ENCODE data around the gene FMNL1. TPM values are rescaled to one million over a fixed set of nuclear protein-coding genes. Genes with fewer than 3 reads are reported as not detected.
"Not testable (repeated sequence)": the region's sequence is repeated elsewhere in the genome, so short reads cannot be mapped to it uniquely, and the experiment has no call there.

Gene FMNL1, protein sequence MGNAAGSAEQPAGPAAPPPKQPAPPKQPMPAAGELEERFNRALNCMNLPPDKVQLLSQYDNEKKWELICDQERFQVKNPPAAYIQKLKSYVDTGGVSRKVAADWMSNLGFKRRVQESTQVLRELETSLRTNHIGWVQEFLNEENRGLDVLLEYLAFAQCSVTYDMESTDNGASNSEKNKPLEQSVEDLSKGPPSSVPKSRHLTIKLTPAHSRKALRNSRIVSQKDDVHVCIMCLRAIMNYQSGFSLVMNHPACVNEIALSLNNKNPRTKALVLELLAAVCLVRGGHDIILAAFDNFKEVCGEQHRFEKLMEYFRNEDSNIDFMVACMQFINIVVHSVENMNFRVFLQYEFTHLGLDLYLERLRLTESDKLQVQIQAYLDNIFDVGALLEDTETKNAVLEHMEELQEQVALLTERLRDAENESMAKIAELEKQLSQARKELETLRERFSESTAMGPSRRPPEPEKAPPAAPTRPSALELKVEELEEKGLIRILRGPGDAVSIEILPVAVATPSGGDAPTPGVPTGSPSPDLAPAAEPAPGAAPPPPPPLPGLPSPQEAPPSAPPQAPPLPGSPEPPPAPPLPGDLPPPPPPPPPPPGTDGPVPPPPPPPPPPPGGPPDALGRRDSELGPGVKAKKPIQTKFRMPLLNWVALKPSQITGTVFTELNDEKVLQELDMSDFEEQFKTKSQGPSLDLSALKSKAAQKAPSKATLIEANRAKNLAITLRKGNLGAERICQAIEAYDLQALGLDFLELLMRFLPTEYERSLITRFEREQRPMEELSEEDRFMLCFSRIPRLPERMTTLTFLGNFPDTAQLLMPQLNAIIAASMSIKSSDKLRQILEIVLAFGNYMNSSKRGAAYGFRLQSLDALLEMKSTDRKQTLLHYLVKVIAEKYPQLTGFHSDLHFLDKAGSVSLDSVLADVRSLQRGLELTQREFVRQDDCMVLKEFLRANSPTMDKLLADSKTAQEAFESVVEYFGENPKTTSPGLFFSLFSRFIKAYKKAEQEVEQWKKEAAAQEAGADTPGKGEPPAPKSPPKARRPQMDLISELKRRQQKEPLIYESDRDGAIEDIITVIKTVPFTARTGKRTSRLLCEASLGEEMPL
- total RNA-seq, result 100 to 1,000 TPM; 233 to 243 TPM

DNA sequence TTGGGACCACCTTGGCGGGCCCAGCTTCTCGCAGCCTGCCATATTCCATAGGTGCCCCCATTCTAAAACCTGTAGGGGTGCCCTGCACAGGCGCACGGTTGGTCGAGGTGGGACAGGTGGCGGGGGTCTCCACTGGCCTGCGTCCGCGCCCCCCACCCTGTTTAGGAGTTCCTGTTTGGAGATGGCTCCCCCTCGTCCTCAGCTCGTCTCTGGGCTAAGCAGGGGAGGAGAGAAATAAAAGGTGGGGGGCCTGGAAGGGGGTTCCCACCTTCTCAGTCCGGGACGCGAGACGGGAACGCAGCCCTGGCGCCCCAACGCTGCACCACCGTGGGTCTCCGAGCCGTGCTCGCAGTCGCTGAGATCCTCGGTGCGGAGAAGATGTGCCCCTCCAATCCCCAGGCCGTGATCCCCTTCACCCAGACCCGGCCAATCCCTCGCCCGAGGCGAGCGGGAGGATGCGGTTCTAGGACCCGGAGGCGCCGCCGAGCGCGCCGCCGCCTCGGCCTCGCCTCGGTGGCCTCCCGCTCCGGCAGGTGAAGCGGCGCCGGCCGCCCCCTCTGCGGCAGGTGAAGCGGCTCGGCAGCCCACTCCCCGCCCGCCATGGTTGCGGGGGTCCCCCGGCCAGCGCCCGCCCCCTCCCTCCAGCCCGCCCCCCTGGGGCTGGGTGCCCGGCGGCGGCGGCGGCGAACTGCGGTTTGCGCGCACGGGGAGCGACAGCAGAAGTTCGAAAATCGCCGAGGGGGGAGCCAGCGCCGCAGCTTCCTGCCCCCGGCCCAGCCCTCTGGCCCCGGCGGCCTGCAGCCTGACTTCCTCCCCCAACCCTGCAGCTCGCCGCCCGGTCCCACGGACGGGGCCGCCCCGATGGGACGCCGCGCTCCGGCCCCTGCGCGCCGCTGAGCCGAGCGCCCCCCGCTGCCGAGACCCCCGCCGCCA is at the start of gene FMNL1:
FMNL1 (plus strand) TSS at position 805 of the 933 bp plus-strand sequence. CDS start 240 bp downstream, outside the sequence.
- CTCF ChIA-PET, result interaction anchor here (0.5 to 12.4 kb wide), 8 partner anchors 17 to 163 kb away, joined by 3 to 366 read pairs (median 24); partner anchors contain the start of genes ACBD4 and MAP3K14
- POLR2A ChIA-PET, result interaction anchor here (0.6 to 3.0 kb wide), 8 partner anchors 8 to 93 kb away, joined by 3 to 17 read pairs (median 3); no protein-coding TSS in a partner anchor

DNA sequence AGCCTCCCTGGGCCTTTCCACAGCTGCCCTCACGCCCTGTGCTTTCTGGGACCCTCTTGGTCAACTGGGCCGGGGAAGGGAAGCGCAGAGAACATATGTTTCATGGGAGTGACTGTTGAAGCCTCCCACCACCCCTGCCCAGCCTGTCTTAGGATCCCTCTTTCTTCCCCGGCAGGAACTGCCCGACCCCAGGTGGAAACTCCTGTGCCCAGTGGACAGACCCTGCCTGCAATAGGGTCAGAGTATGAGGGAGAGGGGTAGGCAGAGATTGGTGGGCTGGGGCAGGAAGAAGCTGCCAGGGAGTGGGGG is 49.5 kb upstream of the FMNL1 start:
- POLR2A ChIA-PET, result interaction anchor here (0.6 to 2.2 kb wide), 5 partner anchors 11 to 1014 kb away, joined by 3 to 13 read pairs (median 8); partner anchors contain the start of genes HEXIM1 and HEXIM2
- CTCF ChIA-PET, result interaction anchor here (1.1 to 3.3 kb wide), 4 partner anchors 23 to 43 kb away, joined by 3 to 20 read pairs (median 16); partner anchors contain the start of genes ACBD4 and HEXIM1

DNA sequence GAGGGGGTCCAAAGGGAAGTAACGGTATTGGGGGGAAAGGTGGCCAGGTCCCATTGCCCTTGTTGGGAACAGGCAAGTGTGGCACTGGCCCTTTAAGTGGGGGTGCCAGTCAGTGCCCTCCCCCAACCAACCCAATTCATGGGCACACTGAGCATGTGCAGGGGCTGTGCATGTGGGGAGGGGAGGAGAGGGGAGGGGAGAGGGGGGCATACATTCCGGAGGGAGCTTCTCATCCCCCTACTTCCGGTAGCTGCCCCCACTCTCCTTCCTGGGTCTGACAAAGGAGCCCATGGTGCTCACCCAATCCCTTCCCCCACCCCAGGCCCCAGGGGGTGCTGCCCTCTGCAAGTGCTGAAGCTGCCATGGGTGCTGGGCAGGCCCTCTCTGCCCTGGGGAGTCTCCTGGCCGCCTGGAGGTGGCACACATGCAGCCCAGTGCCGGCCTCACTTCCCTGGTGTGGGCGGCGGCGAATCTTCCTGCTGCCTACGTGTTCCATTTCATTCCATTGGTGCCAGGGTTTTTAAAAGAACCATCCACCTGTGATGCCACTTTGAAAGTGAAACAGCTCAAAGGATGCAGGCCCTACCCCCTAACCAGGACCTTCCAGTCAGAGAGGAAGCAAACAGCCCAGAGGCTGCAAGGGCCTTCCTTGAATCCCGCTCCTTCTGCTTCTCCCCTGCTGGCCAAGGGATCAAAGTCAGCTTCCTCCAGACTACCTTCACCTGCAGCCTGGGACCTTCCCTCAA is 49.0 kb upstream of the FMNL1 start:
- ChIA-PET POLR2A (interaction anchor here (0.6 to 2.2 kb wide), 4 partner anchors 12 to 1015 kb away, joined by 3 to 13 read pairs (median 8); partner anchors contain the start of genes HEXIM1 and HEXIM2), CTCF (interaction anchor here (0.8 to 3.3 kb wide), 6 partner anchors 11 to 53 kb away, joined by 3 to 20 read pairs (median 10); partner anchors contain the start of genes ACBD4, HEXIM1 and HEXIM2)

DNA sequence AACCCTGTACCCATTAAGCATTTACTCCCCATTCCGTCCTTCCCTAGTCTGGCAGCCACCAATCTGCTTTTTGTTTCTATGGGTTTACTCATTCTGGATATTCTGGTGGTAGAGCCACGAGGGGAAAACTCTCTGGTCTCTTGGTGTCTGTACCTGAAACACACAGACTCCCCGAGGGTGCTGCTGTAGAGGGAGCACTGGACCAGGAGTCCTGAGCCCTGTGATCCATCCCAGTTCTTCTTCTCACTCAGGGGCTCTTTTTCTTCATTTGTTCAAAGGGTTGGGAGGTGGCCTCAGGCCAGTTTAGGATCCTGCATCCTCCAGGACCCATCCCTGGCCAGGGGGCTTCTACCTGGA is 45.9 kb upstream of the FMNL1 start:
- ChIA-PET POLR2A (no interaction called here), CTCF (interaction anchor here (0.6 to 2.5 kb wide), 6 partner anchors 19 to 43 kb away, joined by 3 to 8 read pairs (median 4); partner anchors contain the start of gene ACBD4)

DNA sequence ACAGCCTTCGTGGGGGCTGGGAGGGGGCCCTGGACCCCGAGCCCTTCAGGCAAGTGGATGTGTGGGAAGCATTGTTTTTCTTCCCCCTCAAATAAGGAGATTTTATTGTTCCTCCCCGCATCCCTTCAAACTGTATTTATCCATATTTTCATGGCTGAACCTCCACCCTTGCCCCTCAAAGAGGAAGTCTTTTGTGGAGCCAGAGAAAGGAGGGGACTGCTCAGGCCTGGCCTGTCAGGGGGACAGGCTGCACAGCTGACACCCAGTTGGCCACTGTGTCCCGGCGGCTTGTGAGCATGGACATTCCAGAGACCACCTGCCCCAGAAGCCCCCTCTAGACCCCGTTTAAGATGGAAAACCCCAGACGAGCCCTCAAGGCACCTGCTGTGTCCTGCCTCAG is 44.1 kb upstream of the FMNL1 start:
- POLR2A ChIA-PET, result interaction anchor here (0.6 kb wide), 1 partner anchor 92 kb away, joined by 3 read pairs; no protein-coding TSS in a partner anchor
- CTCF ChIA-PET, result no interaction called here

DNA sequence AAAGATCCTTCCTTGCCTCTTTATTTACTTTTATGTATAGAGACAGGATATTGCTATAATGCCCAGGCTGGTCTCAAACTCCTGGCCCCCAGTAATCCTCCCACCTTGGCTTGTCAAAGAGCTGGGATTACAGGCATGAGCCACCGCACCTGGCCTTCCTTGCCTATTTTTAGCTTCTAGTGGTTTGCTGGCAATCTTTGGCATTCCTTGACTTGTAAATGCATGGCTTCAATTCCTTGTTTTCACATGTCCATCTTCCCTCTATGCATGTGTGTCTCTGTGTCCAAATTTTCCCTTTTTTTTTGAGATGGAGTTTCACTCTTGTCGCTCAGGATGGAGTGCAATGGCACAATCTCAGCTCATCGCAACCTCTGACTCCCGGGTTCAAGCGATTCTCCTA is 37.5 kb upstream of the FMNL1 start:
- POLR2A ChIA-PET, result no interaction called here
- CTCF ChIA-PET, result no interaction called here

DNA sequence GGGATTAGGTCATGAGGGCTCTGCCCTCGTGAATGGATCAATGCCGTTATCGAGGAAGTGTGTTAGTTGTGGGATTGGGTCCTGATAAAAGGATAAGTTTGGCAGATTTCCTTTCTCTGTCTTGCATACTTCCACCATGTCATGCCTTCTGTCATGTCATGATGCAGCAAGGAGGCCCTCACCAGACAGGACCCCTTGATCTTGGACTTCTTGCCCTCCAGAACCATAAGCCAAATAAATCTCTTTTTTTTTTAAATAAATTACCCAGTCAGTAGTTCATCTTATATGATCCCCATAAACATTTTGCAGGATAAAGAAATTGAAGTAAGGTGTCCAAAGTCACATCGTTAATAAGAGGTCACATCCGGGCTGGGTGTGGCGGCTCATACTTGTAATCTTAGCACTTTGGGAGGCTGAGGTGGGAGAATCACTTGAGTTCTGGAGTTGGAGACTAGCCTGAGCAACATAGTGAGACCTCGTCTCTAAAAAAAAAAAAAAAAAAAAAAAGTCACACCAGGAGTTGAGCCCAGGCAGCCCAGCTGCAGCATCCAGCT is 34.8 kb upstream of the FMNL1 start:
- POLR2A ChIA-PET, result no interaction called here

DNA sequence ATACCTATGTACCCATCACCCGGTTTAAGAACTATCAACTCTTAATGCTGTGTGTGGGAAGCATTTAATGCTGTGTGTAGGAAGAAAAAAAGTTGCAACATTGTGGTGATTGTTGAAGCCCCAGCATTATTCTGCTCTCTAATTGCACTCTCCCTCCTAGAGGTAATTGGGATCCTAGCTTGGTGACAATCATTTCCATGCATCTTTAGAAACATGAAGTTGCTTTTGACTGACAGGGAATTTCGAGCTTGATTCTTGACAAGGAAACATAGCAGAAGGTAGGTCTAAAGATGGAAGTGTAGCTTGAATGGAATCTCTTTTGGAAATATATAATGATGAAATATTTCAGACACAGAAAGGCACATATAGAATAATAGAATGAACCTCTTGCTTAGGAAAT is 32.7 kb upstream of the FMNL1 start:
- POLR2A ChIA-PET, result no interaction called here
- CTCF ChIA-PET, result interaction anchor here (5.0 kb wide), 1 partner anchor 54 kb away, joined by 30 read pairs; the partner anchor contains the start of gene ACBD4

More for the DNA sequence above, 34.8 kb upstream of the FMNL1 start:
- CTCF ChIA-PET, result interaction anchor here (0.7 to 5.0 kb wide), 5 partner anchors 11 to 156 kb away, joined by 3 to 30 read pairs (median 5); partner anchors contain the start of gene ACBD4

DNA sequence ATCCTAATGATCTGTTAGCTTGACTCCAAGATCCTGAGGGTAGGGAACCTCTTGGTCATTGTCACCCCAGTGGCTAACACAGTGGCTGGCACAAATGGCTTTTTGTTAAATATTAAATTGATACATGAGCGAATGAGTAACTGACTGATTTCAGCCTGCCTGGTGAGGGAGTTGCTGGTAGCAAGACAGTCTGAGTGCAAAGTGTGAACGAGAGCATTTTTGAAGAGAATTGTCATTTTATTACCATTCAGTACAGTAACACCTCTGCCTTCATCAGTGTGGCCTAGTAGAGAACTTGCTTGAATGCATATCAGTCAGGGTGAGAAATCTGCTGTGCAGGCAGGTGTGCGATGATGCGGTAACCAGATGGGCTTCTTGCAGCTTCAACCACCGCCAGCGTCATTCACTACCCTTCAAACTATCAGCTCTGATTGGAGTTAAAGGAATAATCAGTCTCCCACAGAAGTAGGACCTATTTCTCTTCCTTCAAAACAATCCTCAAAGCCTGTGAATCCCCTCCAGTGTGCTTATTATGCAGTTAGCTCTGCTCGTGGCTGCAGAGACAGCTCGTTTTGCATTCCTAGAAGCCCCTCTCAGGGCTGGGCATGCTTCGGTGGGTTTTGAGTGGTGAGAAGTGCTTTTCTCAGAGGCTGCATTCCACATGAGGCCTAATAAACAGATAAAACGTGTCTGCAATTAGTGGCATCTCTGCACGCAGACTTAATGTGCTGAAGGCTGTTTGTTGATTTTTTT is 31.0 kb upstream of the FMNL1 start:
- POLR2A ChIA-PET, result interaction anchor here (0.7 kb wide), 1 partner anchor 269 kb away, joined by 3 read pairs; no protein-coding TSS in a partner anchor
- CTCF ChIA-PET, result interaction anchor here (1.0 to 5.0 kb wide), 2 partner anchors 55 to 91 kb away, joined by 3 to 30 read pairs; partner anchors contain the start of gene ACBD4

DNA sequence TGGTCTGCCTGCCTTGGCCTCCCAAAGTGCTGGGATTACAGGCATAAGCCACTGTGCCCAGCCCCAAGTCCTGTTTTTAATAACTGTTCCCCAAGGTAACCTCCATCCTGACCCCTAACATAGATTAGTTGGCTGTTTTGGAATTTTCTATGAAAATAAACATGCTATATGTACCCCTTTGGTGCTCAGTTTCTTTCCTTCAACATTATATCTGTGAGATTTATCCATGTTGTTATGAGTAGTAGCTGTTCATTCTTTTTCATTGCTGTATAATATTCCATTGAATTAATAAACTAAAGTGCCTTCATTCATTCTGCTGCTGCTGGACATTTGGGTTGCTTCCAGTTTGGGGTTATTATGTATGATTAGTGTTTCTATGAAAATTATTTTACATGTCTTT is 26.3 kb upstream of the FMNL1 start:
- ChIA-PET POLR2A (no interaction called here), CTCF (interaction anchor here (0.6 to 1.7 kb wide), 5 partner anchors 19 to 60 kb away, joined by 3 to 17 read pairs (median 3); partner anchors contain the start of genes ACBD4 and HEXIM2)

DNA sequence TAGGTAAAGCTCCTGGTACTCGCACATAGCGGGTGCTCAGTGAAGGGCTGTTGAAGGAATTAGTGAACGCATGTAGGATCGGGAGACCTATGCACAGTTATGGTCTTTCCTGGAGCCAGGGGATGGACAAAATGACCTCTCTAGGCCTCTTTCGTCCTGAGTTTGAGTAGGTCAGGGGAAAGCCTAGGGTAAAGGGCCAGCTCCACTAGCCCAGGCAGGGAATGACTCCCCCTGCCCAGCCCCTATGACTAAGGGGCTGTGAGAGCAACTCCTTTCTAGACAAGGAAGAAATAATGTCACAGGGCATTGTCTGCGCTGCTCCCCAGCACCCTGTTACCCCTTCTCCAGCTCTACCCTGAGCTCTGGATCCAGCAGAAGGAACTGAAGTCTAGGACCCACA is 24.6 kb upstream of the FMNL1 start:
- ChIA-PET POLR2A (interaction anchor here (1.1 to 2.2 kb wide), 2 partner anchors 48 to 62 kb away, joined by 6 to 10 read pairs; partner anchors contain the start of genes ACBD4 and HEXIM1), CTCF (interaction anchor here (0.5 to 8.8 kb wide), 32 partner anchors 10 to 258 kb away, joined by 3 to 136 read pairs (median 4); partner anchors contain the start of genes ACBD4, HEXIM1, HEXIM2 and MAP3K14)

DNA sequence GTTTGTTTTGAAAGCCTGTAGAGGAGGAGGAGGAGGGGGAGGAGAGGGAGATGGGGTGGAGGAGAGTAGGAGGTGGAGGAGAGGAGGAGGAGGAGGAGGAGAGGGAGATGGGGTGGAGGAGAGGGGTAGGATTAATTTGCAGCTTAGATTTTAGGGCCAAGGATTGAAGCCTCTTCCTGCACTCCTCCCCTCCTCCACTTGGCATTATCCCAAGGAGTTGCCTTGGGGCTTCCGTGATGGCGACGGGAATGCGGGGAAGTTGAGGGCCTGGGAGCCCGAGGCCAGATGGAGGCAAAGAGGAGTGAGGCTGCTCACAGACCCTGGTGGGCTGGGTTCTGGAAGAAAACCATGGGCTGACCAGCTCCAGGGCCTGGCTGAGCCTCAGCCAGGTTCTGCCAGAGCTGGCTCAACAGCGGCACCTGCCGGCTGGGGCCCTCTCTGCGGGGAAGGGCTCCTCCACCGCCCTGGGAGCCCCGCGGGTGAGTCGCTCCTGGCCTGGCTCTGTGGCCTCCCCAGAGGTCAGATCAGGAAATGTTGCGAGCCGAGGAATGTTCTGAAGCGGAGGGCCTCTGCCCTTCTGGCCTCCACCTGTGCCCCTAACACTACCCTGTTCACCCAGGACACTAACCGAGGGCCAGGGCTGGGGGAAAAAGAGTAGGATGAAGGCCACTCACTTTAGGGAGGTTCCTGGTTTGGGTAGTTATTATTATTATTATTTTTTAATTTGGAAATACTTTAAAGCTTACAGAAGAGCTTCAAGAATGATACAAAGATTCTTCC is 23.9 kb upstream of the FMNL1 start:
- CTCF ChIA-PET, result interaction anchor here (0.5 to 8.8 kb wide), 32 partner anchors 9 to 259 kb away, joined by 3 to 136 read pairs (median 4); partner anchors contain the start of genes ACBD4, HEXIM1, HEXIM2 and MAP3K14
- POLR2A ChIA-PET, result interaction anchor here (0.5 to 2.2 kb wide), 4 partner anchors 49 to 109 kb away, joined by 3 to 10 read pairs (median 6); partner anchors contain the start of genes ACBD4 and HEXIM1

DNA sequence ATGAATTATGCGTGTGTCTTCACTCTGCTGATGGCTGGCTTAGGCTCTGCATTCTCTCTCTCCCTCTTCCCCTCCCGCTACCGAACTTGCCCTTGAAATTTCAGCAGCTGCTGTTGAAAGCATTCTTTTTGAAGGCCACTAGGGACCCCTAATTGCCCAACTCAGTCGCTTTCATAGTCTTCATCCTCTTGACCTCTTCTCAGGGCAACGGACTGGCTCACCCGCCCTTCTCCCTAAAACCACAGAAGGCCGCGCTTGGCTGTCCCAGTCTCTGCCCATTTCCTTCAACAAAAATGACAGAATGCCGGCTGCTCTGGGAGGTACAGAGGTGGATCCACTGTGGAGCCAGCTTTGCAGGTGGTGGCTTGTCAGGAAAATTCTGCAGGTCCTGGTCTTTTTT is 21.0 kb upstream of the FMNL1 start:
- ChIA-PET CTCF (interaction anchor here (8.8 kb wide), 1 partner anchor 66 kb away, joined by 136 read pairs; the partner anchor contains the start of genes ACBD4 and PLCD3), POLR2A (interaction anchor here (0.6 kb wide), 1 partner anchor 151 kb away, joined by 9 read pairs; no protein-coding TSS in a partner anchor)

DNA sequence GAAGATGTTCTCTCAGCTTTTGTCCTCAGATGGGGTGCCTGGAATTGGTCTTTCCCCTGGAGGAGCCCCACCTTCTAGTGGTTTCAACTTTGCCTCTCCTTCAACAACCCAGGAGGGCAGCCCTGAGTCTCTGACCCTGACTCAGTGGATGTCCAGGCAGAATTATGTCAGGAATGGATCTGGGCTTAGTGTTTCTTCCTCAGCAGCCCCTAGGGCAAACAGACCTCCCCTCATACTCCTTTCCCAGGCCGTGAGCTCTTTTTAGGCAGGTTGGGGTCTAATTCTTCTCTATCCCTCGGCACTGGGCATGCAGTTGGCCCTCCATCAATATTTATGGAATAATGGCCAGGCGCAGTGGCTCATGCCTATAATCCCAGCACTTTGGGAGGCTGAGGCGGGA is 20.2 kb upstream of the FMNL1 start:
- POLR2A ChIA-PET, result interaction anchor here (0.6 kb wide), 1 partner anchor 152 kb away, joined by 9 read pairs; no protein-coding TSS in a partner anchor

DNA sequence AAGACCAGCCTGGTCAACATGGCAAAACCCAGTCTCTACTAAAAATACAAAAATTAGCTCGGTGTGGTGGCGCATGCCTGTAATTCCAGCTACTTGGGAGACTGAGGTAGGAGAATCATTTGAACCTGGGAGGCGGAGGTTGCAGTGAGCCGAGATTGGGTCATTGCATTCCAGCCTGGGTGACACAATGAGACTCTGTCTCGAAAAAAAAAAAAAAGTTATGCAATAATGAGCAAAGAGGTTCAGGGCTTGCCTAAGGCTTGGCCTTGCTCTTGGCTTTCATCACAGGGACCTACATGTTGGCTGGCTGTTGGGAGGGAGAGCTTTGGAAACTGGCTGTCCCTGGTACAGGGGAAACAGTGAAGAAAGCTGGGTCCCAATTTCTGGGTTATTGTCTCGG is 19.8 kb upstream of the FMNL1 start:
- CTCF ChIA-PET, result interaction anchor here (0.7 to 8.8 kb wide), 3 partner anchors 33 to 171 kb away, joined by 3 to 136 read pairs (median 4); partner anchors contain the start of genes ACBD4 and PLCD3
- POLR2A ChIA-PET, result not testable (repeated sequence)

More for the DNA sequence above, 20.2 kb upstream of the FMNL1 start:
- CTCF ChIA-PET, result interaction anchor here (0.7 to 8.8 kb wide), 2 partner anchors 67 to 171 kb away, joined by 4 to 136 read pairs; partner anchors contain the start of genes ACBD4 and PLCD3
